Measurements from ENCODE around the gene KCNMA1. TPM values are rescaled to one million over a fixed set of nuclear protein-coding genes. Genes with fewer than 3 reads are reported as not detected.

The KCNMA1 gene
- total RNA-seq, 1 donor from 2014 or later: 30.1 TPM

- TF ChIP-seq CTCF (conservative IDR thresholded peaks at IDR 0.05): no peak
Observed at GRCh38 chr10:77393821-77394501, 243.6 kb downstream of the KCNMA1 start.

GRCh38 chr10:77393411-77393810 is 244.2 kb downstream of the KCNMA1 start:
- peaks cover 15% of the 10 kb centered on the region for H3K4me1 Mint-ChIP-seq (ENCODE audit: unreplicated experiment)

More at GRCh38 chr10:77393821-77394501, 243.6 kb downstream of the KCNMA1 start:
- H3K4me3 Mint-ChIP-seq: no peak overlapping the region
- peaks cover 9% of the 10 kb centered on the region for H3K27me3 Mint-ChIP-seq
- no peak overlapping the region for H3K27ac Mint-ChIP-seq
- H3K36me3 Mint-ChIP-seq: no peaks in the 10 kb centered on the region
- no peak for DNase-seq (ENCODE audit: extremely low spot score, unreplicated experiment)
- H3K9me3 Mint-ChIP-seq: no peaks in the 10 kb centered on the region
- H3K4me1 Mint-ChIP-seq (ENCODE audit: unreplicated experiment): peaks cover 11% of the 10 kb centered on the region

GRCh38 chr10:77392851-77393250 is 244.8 kb downstream of the KCNMA1 start:
- H3K4me1 Mint-ChIP-seq (ENCODE audit: unreplicated experiment): peaks cover 21% of the 10 kb centered on the region
- H3K4me3 Mint-ChIP-seq: no peak overlapping the region
- no peak for DNase-seq (ENCODE audit: extremely low spot score, unreplicated experiment)

More at GRCh38 chr10:77393411-77393810, 244.2 kb downstream of the KCNMA1 start:
- TF ChIP-seq CTCF (conservative IDR thresholded peaks at IDR 0.05): no peak
- Mint-ChIP-seq H3K27me3 (peaks cover 9% of the 10 kb centered on the region), H3K4me3 (no peak overlapping the region), H3K9me3 (no peaks in the 10 kb centered on the region), H3K27ac (no peak overlapping the region), H3K36me3 (no peaks in the 10 kb centered on the region)
- DNase-seq (ENCODE audit: extremely low spot score, unreplicated experiment): no peak

GRCh38 chr10:77392236-77392721 is 245.3 kb downstream of the KCNMA1 start:
- H3K4me3 Mint-ChIP-seq: no peak overlapping the region
- no peaks in the 10 kb centered on the region for H3K9me3 Mint-ChIP-seq
- H3K4me1 Mint-ChIP-seq (ENCODE audit: unreplicated experiment): peaks cover 23% of the 10 kb centered on the region
- DNase-seq (ENCODE audit: extremely low spot score, unreplicated experiment): no peak
- H3K27ac Mint-ChIP-seq: no peak overlapping the region
- no peak for TF ChIP-seq CTCF (conservative IDR thresholded peaks at IDR 0.05)
- no peaks in the 10 kb centered on the region for H3K36me3 Mint-ChIP-seq
- H3K27me3 Mint-ChIP-seq: peaks cover 9% of the 10 kb centered on the region

More at GRCh38 chr10:77392851-77393250, 244.8 kb downstream of the KCNMA1 start:
- H3K27me3 Mint-ChIP-seq: peaks cover 9% of the 10 kb centered on the region
- no peaks in the 10 kb centered on the region for H3K9me3 Mint-ChIP-seq
- no peak for TF ChIP-seq CTCF (conservative IDR thresholded peaks at IDR 0.05)
- no peaks in the 10 kb centered on the region for H3K36me3 Mint-ChIP-seq
- no peak overlapping the region for H3K27ac Mint-ChIP-seq

- H3K9me3 Mint-ChIP-seq: no peaks in the 10 kb centered on the region
- DNase-seq (ENCODE audit: extremely low spot score, unreplicated experiment): no peak
- no peak overlapping the region for H3K4me3 Mint-ChIP-seq
- H3K27ac Mint-ChIP-seq: no peak overlapping the region
- peak; percentile 74 for TF ChIP-seq CTCF (conservative IDR thresholded peaks at IDR 0.05)
- H3K36me3 Mint-ChIP-seq: no peaks in the 10 kb centered on the region
- peaks cover 29% of the 10 kb centered on the region for H3K4me1 Mint-ChIP-seq (ENCODE audit: unreplicated experiment)
- H3K27me3 Mint-ChIP-seq: peaks cover 7% of the 10 kb centered on the region
Observed at GRCh38 chr10:77391605-77392235, 245.9 kb downstream of the KCNMA1 start.
